Neural progenitor cell (in vitro differentiated cells): ENCODE results near the gene STX8. TPM values are rescaled to one million over a fixed set of nuclear protein-coding genes. Genes with fewer than 3 reads are reported as not detected.

Experiments used
- DNase-seq: peaks from one replicate; pipeline ENCODE4 v3.0.0-alpha.2; 2016; ENCODE audit warnings: low spot score
- H2AFZ ChIP-seq: fragments of 200-600 bp; sonication (generic); replicated peaks from 2 replicates; pipeline ENCODE4 v1.6.1; 2016; ENCODE audit warnings: antibody characterized with exemption
- H3F3A ChIP-seq: fragments of 200-600 bp; sonication (generic); 2 replicates; pipeline ENCODE4 v1.6.1; 2016; ENCODE audit warnings: antibody characterized with exemption, low read depth
- H3K27ac ChIP-seq: fragments of 200-600 bp; sonication (generic); 2 replicates; pipeline ENCODE4 v1.5.1; 2016; ENCODE audit warnings: mild to moderate bottlenecking
- H3K27me3 ChIP-seq: fragments of 200-600 bp; sonication (generic); 2 replicates; pipeline ENCODE4 v1.6.1; 2016; ENCODE audit warnings: mild to moderate bottlenecking, moderate library complexity
- H3K36me3 ChIP-seq: fragments of 200-600 bp; sonication (generic); 2 replicates; pipeline ENCODE4 v1.5.1; 2016
- H3K4me1 ChIP-seq: fragments of 200-600 bp; sonication (generic); 2 replicates; pipeline ENCODE4 v1.6.1; 2016; ENCODE audit warnings: mixed run types
- H3K4me2 ChIP-seq: fragments of 200-600 bp; sonication (generic); 2 replicates; pipeline ENCODE4 v1.6.1; 2016
- H3K4me3 ChIP-seq: fragments of 200-600 bp; sonication (generic); 2 replicates; pipeline ENCODE4 v1.5.1; 2016
- H3K79me2 ChIP-seq: fragments of 200-600 bp; sonication (generic); 2 replicates; pipeline ENCODE4 v1.6.1; 2016; ENCODE audit warnings: low read depth
- H3K9ac ChIP-seq: fragments of 200-600 bp; sonication (generic); 2 replicates; pipeline ENCODE4 v1.6.1; 2016
- H3K9me3 ChIP-seq: fragments of 200-600 bp; sonication (generic); 2 replicates; pipeline ENCODE4 v1.5.1; 2016; ENCODE audit warnings: low read depth
- H4K20me1 ChIP-seq: fragments of 200-600 bp; sonication (generic); 2 replicates; pipeline ENCODE4 v1.6.1; 2016; ENCODE audit warnings: low read depth
- H3K27ac Mint-ChIP-seq: 3 replicates; pipeline ENCODE4 v1.8.0; 2021; ENCODE audit warnings: mixed read lengths
- H3K27me3 Mint-ChIP-seq: 2 replicates; pipeline ENCODE4 v1.8.0; 2022; ENCODE audit warnings: low read depth, mild to moderate bottlenecking, inconsistent platforms, moderate library complexity, mixed read lengths; ENCODE audit not compliant: insufficient read depth
- H3K36me3 Mint-ChIP-seq: 3 replicates; pipeline ENCODE4 v1.8.0; 2021; ENCODE audit warnings: mixed read lengths
- H3K4me1 Mint-ChIP-seq: 3 replicates; pipeline ENCODE4 v1.8.0; 2021; ENCODE audit warnings: mixed read lengths
- H3K4me3 Mint-ChIP-seq: 3 replicates; pipeline ENCODE4 v1.8.0; 2021; ENCODE audit warnings: mild to moderate bottlenecking, moderate library complexity, mixed read lengths
- H3K9me3 Mint-ChIP-seq: 3 replicates; pipeline ENCODE4 v1.8.0; 2020; ENCODE audit warnings: mixed read lengths
- EZH2 ChIP-seq: fragments of 200-600 bp; sonication (generic); IDR thresholded peaks from 2 replicates; pipeline ENCODE4 v1.6.1; 2017; ENCODE audit warnings: antibody characterized with exemption, mild to moderate bottlenecking, moderate library complexity
- EZH2phosphoT487 ChIP-seq: fragments of 200-600 bp; sonication (generic); IDR thresholded peaks from 2 replicates; pipeline ENCODE4 v1.6.1; 2017; ENCODE audit warnings: antibody characterized with exemption
- small RNA-seq: library from RNA; depleted of rRNA; stranded (forward); fragments of <200 nt; gene quantifications from one replicate; pipeline ENCODE3, GENCODE V24; 2015
- total RNA-seq: library from RNA; depleted of rRNA; stranded (reverse); fragments of >200 nt; gene quantifications from 2 replicates; pipeline ENCODE4 v1.2.3, GENCODE V29; 2015; ENCODE audit warnings: low replicate concordance
- TF ChIP-seq, protein P1 (sequence below): fragments of 200-600 bp; sonication (generic); IDR thresholded peaks from 2 replicates; pipeline ENCODE4 v1.5.1; 2017; ENCODE audit warnings: antibody characterized with exemption, mild to moderate bottlenecking

STX8 gene
- total RNA-seq, 1 donor from 2014 or later, result 79.7 TPM

GRCh38 chr17:9202532-9202931 lies 373.1 kb downstream of the STX8 start:
- no peak overlapping the region for H2AFZ ChIP-seq
- H3K9me3 ChIP-seq, result no peaks in the 10 kb centered on the region
- H3K36me3 ChIP-seq, result no peaks in the 10 kb centered on the region
- no peaks in the 10 kb centered on the region for H3K79me2 ChIP-seq
- no peak for TF ChIP-seq EZH2phosphoT487
- TF ChIP-seq, protein P1, sequence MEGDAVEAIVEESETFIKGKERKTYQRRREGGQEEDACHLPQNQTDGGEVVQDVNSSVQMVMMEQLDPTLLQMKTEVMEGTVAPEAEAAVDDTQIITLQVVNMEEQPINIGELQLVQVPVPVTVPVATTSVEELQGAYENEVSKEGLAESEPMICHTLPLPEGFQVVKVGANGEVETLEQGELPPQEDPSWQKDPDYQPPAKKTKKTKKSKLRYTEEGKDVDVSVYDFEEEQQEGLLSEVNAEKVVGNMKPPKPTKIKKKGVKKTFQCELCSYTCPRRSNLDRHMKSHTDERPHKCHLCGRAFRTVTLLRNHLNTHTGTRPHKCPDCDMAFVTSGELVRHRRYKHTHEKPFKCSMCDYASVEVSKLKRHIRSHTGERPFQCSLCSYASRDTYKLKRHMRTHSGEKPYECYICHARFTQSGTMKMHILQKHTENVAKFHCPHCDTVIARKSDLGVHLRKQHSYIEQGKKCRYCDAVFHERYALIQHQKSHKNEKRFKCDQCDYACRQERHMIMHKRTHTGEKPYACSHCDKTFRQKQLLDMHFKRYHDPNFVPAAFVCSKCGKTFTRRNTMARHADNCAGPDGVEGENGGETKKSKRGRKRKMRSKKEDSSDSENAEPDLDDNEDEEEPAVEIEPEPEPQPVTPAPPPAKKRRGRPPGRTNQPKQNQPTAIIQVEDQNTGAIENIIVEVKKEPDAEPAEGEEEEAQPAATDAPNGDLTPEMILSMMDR, result no peak
- Mint-ChIP-seq H3K4me1 (peaks cover 29% of the 10 kb centered on the region), H3K27ac (no peak overlapping the region), H3K4me3 (no peak overlapping the region), H3K36me3 (no peaks in the 10 kb centered on the region), H3K9me3 (peaks cover 23% of the 10 kb centered on the region), H3K27me3 (peaks cover 29% of the 10 kb centered on the region)
- peaks cover 29% of the 10 kb centered on the region for H3F3A ChIP-seq
- DNase-seq, result no peak
- H3K4me2 ChIP-seq, result no peak overlapping the region
- no peak overlapping the region for H3K27ac ChIP-seq
- no peak overlapping the region for H3K4me3 ChIP-seq
- H3K27me3 ChIP-seq, result peaks cover 64% of the 10 kb centered on the region
- no peak overlapping the region for H3K9ac ChIP-seq
- H4K20me1 ChIP-seq, result peaks cover 28% of the 10 kb centered on the region
- peaks cover 32% of the 10 kb centered on the region for H3K4me1 ChIP-seq

- peaks cover 33% of the 10 kb centered on the region for H3F3A ChIP-seq
- H3K27ac ChIP-seq, result no peak overlapping the region
- no peak overlapping the region for H3K9ac ChIP-seq
- no peaks in the 10 kb centered on the region for H3K36me3 ChIP-seq
- no peak for DNase-seq
- TF ChIP-seq, protein P1, result no peak
- TF ChIP-seq EZH2phosphoT487 (no peak), EZH2 (no peak)
- H3K79me2 ChIP-seq, result no peaks in the 10 kb centered on the region
- no peak overlapping the region for H2AFZ ChIP-seq
- H3K4me3 ChIP-seq, result no peak overlapping the region
- peak overlapping the region; percentile 39 for H3K4me2 ChIP-seq
- H3K9me3 ChIP-seq, result no peaks in the 10 kb centered on the region
- Mint-ChIP-seq H3K27me3 (peaks cover 23% of the 10 kb centered on the region), H3K36me3 (no peaks in the 10 kb centered on the region), H3K4me1 (peaks cover 32% of the 10 kb centered on the region), H3K9me3 (peaks cover 25% of the 10 kb centered on the region), H3K4me3 (no peak overlapping the region), H3K27ac (no peak overlapping the region)
- peaks cover 33% of the 10 kb centered on the region for H3K4me1 ChIP-seq
- H4K20me1 ChIP-seq, result peaks cover 14% of the 10 kb centered on the region
- H3K27me3 ChIP-seq, result peaks cover 52% of the 10 kb centered on the region
Measured at GRCh38 chr17:9200699-9201359, 374.8 kb downstream of the STX8 start.

Small RNA genes lying within 50 kb of the gene (small RNA-seq; reads per million reads assigned to genes)
- gene AC005695.3, result not detected

Other genes with a start within 250 kb of the STX8 start
- not detected in 2 replicates for gene CFAP52, start 822 bp upstream of the STX8 start, total RNA-seq
- 0.06 TPM in 1 of 2 replicates, not detected in the other for gene USP43, start 69.7 kb upstream of the STX8 start, total RNA-seq
- gene DHRS7C, start 215.8 kb upstream of the STX8 start, total RNA-seq, result not detected in 2 replicates
- not detected in 2 replicates for gene GSG1L2, start 246.3 kb upstream of the STX8 start, total RNA-seq